Effector memory CD4-positive, alpha-beta T cell (primary cell): ENCODE results near the gene CCDC192.
"Not testable (repeated sequence)": the region's sequence is repeated elsewhere in the genome, so short reads cannot be mapped to it uniquely, and the experiment has no call there.

ENCODE experiments used
- DNase-seq, 3 donors: peaks; one replicate each; pipeline ENCODE4 v3.0.0-alpha.2; 2020
- H3K27ac ChIP-seq: 2 replicates; pipeline ENCODE4 v1.7.0; 2013; ENCODE audit warnings: mild to moderate bottlenecking, low read length, moderate library complexity; ENCODE audit not compliant: insufficient read depth, poor library complexity, severe bottlenecking
- H3K27me3 ChIP-seq: replicated peaks from 2 replicates; pipeline ENCODE4 v1.7.0; 2013; ENCODE audit warnings: mild to moderate bottlenecking, low read length; ENCODE audit not compliant: insufficient read depth, control insufficient read depth, poor library complexity, severe bottlenecking
- H3K36me3 ChIP-seq: 2 replicates; pipeline ENCODE4 v1.7.0; 2013; ENCODE audit warnings: mild to moderate bottlenecking, low read length, moderate library complexity; ENCODE audit not compliant: control insufficient read depth, insufficient read depth
- H3K4me1 ChIP-seq: 2 replicates; pipeline ENCODE4 v1.7.0; 2013; ENCODE audit warnings: low read length, mild to moderate bottlenecking; ENCODE audit not compliant: control insufficient read depth, insufficient read depth, poor library complexity, severe bottlenecking
- H3K4me3 ChIP-seq: 2 replicates; pipeline ENCODE4 v1.7.0; 2013; ENCODE audit warnings: low read length, low read depth, mild to moderate bottlenecking; ENCODE audit not compliant: insufficient read depth, poor library complexity, severe bottlenecking
- H3K9me3 ChIP-seq: 2 replicates; pipeline ENCODE4 v1.7.0; 2013; ENCODE audit warnings: mild to moderate bottlenecking, low read length, moderate library complexity; ENCODE audit not compliant: control insufficient read depth

The CCDC192 gene

GRCh38 chr5:127676951-127677350 lies 26.2 kb upstream of the CCDC192 start:
- H3K9me3 ChIP-seq, H3K4me1 ChIP-seq, H3K27me3 ChIP-seq, H3K27ac ChIP-seq, DNase-seq, H3K4me3 ChIP-seq, H3K36me3 ChIP-seq: not testable (repeated sequence)

GRCh38 chr5:127679691-127680330 lies 23.4 kb upstream of the CCDC192 start:
- not testable (repeated sequence) for H3K4me1 ChIP-seq, H3K4me3 ChIP-seq, DNase-seq, H3K27ac ChIP-seq, H3K36me3 ChIP-seq, H3K27me3 ChIP-seq, H3K9me3 ChIP-seq

GRCh38 chr5:127680595-127680994 lies 22.6 kb upstream of the CCDC192 start:
- Histone ChIP-seq H3K4me1 (no peaks in the 10 kb centered on the region), H3K4me3 (no peak overlapping the region), H3K36me3 (no peaks in the 10 kb centered on the region), H3K9me3 (no peaks in the 10 kb centered on the region), H3K27ac (no peak overlapping the region), H3K27me3 (no peaks in the 10 kb centered on the region)
- DNase-seq = no peak

GRCh38 chr5:127683008-127683407 lies 20.2 kb upstream of the CCDC192 start:
- no peaks in the 10 kb centered on the region for H3K4me1 ChIP-seq
- no peak overlapping the region for H3K27ac ChIP-seq
- no peaks in the 10 kb centered on the region for H3K9me3 ChIP-seq
- H3K27me3 ChIP-seq = no peaks in the 10 kb centered on the region
- DNase-seq = no peak
- no peaks in the 10 kb centered on the region for H3K36me3 ChIP-seq
- H3K4me3 ChIP-seq = no peak overlapping the region

- no peaks in the 10 kb centered on the region for H3K9me3 ChIP-seq
- no peak overlapping the region for H3K4me3 ChIP-seq
Measured at GRCh38 chr5:127684726-127685467, 18.3 kb upstream of the CCDC192 start.

GRCh38 chr5:127685662-127686061 lies 17.5 kb upstream of the CCDC192 start:
- no peak for DNase-seq
- Histone ChIP-seq H3K4me1 (no peaks in the 10 kb centered on the region), H3K27ac (no peak overlapping the region), H3K9me3 (no peaks in the 10 kb centered on the region), H3K4me3 (no peak overlapping the region), H3K27me3 (no peaks in the 10 kb centered on the region), H3K36me3 (no peaks in the 10 kb centered on the region)

More at GRCh38 chr5:127684726-127685467, 18.3 kb upstream of the CCDC192 start:
- H3K27me3 ChIP-seq = no peaks in the 10 kb centered on the region
- no peaks in the 10 kb centered on the region for H3K4me1 ChIP-seq
- no peaks in the 10 kb centered on the region for H3K36me3 ChIP-seq
- no peak for DNase-seq
- no peak overlapping the region for H3K27ac ChIP-seq

- no peak overlapping the region for H3K27ac ChIP-seq
- DNase-seq = no peak
- H3K4me1 ChIP-seq = no peaks in the 10 kb centered on the region
- no peaks in the 10 kb centered on the region for H3K36me3 ChIP-seq
- no peaks in the 10 kb centered on the region for H3K9me3 ChIP-seq
- H3K4me3 ChIP-seq = no peak overlapping the region
- H3K27me3 ChIP-seq = no peaks in the 10 kb centered on the region
Measured at GRCh38 chr5:127686424-127686823, 16.8 kb upstream of the CCDC192 start.

- no peak for DNase-seq
Measured at GRCh38 chr5:127694518-127695171, 8.5 kb upstream of the CCDC192 start.

GRCh38 chr5:127695346-127695745 lies 7.8 kb upstream of the CCDC192 start:
- no peaks in the 10 kb centered on the region for H3K27me3 ChIP-seq
- no peaks in the 10 kb centered on the region for H3K4me1 ChIP-seq
- H3K9me3 ChIP-seq = no peaks in the 10 kb centered on the region
- H3K36me3 ChIP-seq = no peaks in the 10 kb centered on the region
- DNase-seq = no peak
- H3K4me3 ChIP-seq = no peak overlapping the region
- H3K27ac ChIP-seq = no peak overlapping the region

More at GRCh38 chr5:127694518-127695171, 8.5 kb upstream of the CCDC192 start:
- Histone ChIP-seq H3K4me3 (no peak overlapping the region), H3K27me3 (no peaks in the 10 kb centered on the region), H3K27ac (no peak overlapping the region), H3K36me3 (no peaks in the 10 kb centered on the region), H3K4me1 (no peaks in the 10 kb centered on the region), H3K9me3 (no peaks in the 10 kb centered on the region)

GRCh38 chr5:127696683-127697082 lies 6.5 kb upstream of the CCDC192 start:
- H3K27me3 ChIP-seq = no peaks in the 10 kb centered on the region
- H3K27ac ChIP-seq = no peak overlapping the region
- H3K9me3 ChIP-seq = no peaks in the 10 kb centered on the region
- no peak overlapping the region for H3K4me3 ChIP-seq
- no peaks in the 10 kb centered on the region for H3K36me3 ChIP-seq
- no peaks in the 10 kb centered on the region for H3K4me1 ChIP-seq
- DNase-seq = no peak
